HepG2 (cell line): Measurements from ENCODE around the gene OGG1. TPM values are rescaled to one million over a fixed set of nuclear protein-coding genes. Genes with fewer than 3 reads are reported as not detected.

Source experiments
- ATAC-seq: fragments of 200-7000 bp; cut with Tn5 transposase; 3 replicates; pipeline ENCODE4 v1.9.1; 2020; ENCODE audit warnings: mild to moderate bottlenecking, moderate library complexity
- BruUV-seq: library from RNA; stranded (reverse); fragments of 400-500 nt; replicated peaks from 2 replicates; lab custom pipeline; 2021; lab: Mats Ljungman, UMichigan
- CTCF ChIA-PET: fragments of 300-600 bp; formaldehyde crosslinking; extraction: SDS; loops from one replicate; lab custom pipeline; 2021; ENCODE audit warnings: low total read pairs, inconsistent platforms, low intra/inter-chr PET ratio; lab: Yijun Ruan, JAX
- POLR2A ChIA-PET: fragments of 350-600 bp; sonication (Branson Sonifier 250); formaldehyde crosslinking; loops from one replicate; lab custom pipeline; 2020; ENCODE audit warnings: antibody characterized with exemption, inconsistent platforms; lab: Yijun Ruan, JAX
- DNase-seq: peaks from one replicate; pipeline ENCODE4 v3.0.0-alpha.2; 2015; ENCODE audit warnings: low spot score
- FAIRE-seq: peaks from 3 replicates; lab custom pipeline; 2011; peaks lifted over from hg19 to GRCh38; lab: Jason Lieb, UNC
- H2AFZ ChIP-seq: one replicate; pipeline ENCODE4 v1.6.1; 2011; ENCODE audit warnings: low read length, inconsistent platforms
- H3K27ac ChIP-seq: fragments of 300-600 bp; 3 replicates; pipeline ENCODE4 v1.8.0; 2011; ENCODE audit warnings: mixed run types, mild to moderate bottlenecking, mixed read lengths, low read length, inconsistent platforms; ENCODE audit not compliant: insufficient read depth; ENCODE audit errors: extremely low read length
- H3K27me3 ChIP-seq, 2 experiments: fragments of 200-600 bp in 1 of 2; 2 replicates in 1 of 2; 3 replicates in 1 of 2; pipeline versions ENCODE4 v1.6.0 to v1.8.0; 2011; ENCODE audit warnings: low read length in 2 of 2, mild to moderate bottlenecking in 2 of 2, moderate library complexity in 2 of 2, inconsistent platforms in 1 of 2; ENCODE audit not compliant: insufficient read depth in 2 of 2, control insufficient read depth in 1 of 2
- H3K36me3 ChIP-seq, 2 experiments: fragments of 200-600 bp in 1 of 2; replicated peaks in 1 of 2; 2 replicates in 1 of 2; 3 replicates in 1 of 2; pipeline versions ENCODE4 v1.5.1 to v1.8.0; 2011; ENCODE audit warnings: low read length in 2 of 2, inconsistent platforms in 1 of 2; ENCODE audit not compliant: insufficient read depth in 2 of 2, control insufficient read depth in 1 of 2
- H3K4me1 ChIP-seq: 2 replicates; pipeline ENCODE4 v1.5.1; 2012; ENCODE audit warnings: low read length, inconsistent platforms; ENCODE audit not compliant: insufficient read depth
- H3K4me2 ChIP-seq: 2 replicates; pipeline ENCODE4 v1.6.0; 2011; ENCODE audit warnings: low read depth, low read length, inconsistent platforms
- H3K4me3 ChIP-seq, 3 experiments: fragments of 200-600 bp in 1 of 3; sonication (generic), shearing (Covaris generic) in 1 of 3; replicated peaks in 1 of 3; 2 replicates each; pipeline ENCODE4 v1.5.1; 2011 to 2016; ENCODE audit warnings: low read length in 3 of 3, inconsistent platforms in 2 of 3, low read depth in 2 of 3, mild to moderate bottlenecking in 2 of 3, control low read depth in 1 of 3, mixed read lengths in 1 of 3; ENCODE audit not compliant: insufficient read depth in 1 of 3
- H3K79me2 ChIP-seq: one replicate; pipeline ENCODE4 v1.6.1; 2011; ENCODE audit warnings: low read length, inconsistent platforms; ENCODE audit not compliant: insufficient read depth
- H3K9ac ChIP-seq: 2 replicates; pipeline ENCODE4 v1.6.0; 2011; ENCODE audit warnings: mild to moderate bottlenecking, low read depth, low read length, inconsistent platforms; ENCODE audit not compliant: insufficient read depth
- H3K9me3 ChIP-seq: 2 replicates; pipeline ENCODE4 v1.5.1; 2012; ENCODE audit warnings: mild to moderate bottlenecking, low read length
- H4K20me1 ChIP-seq: 2 replicates; pipeline ENCODE4 v1.6.0; 2011; ENCODE audit warnings: inconsistent platforms, mild to moderate bottlenecking, low read length, moderate library complexity; ENCODE audit not compliant: insufficient read depth
- EHMT2 ChIP-seq: fragments of 200-600 bp; sonication (generic); IDR thresholded peaks from 2 replicates; pipeline ENCODE4 v1.7.0; 2017; ENCODE audit warnings: antibody characterized with exemption, low read depth, low read length, borderline replicate concordance
- HMG20B ChIP-seq: conservative IDR thresholded peaks from 2 replicates; pipeline ENCODE4 v1.6.1; 2016; ENCODE audit warnings: missing genetic modification reagents, missing compliant biosample characterization
- HOXA9 ChIP-seq: sonication (generic); formaldehyde crosslinking; IDR thresholded peaks from 2 replicates; pipeline ENCODE4 v1.8.1; 2022; ENCODE audit warnings: missing genetic modification reagents, mild to moderate bottlenecking, moderate library complexity, borderline replicate concordance
- POLR2G ChIP-seq: fragments of 200-400 bp; formaldehyde crosslinking; IDR thresholded peaks from 2 replicates; pipeline ENCODE4 v1.6.1; 2018; ENCODE audit warnings: mild to moderate bottlenecking, low read depth, low read length, moderate library complexity
- SMAD9 ChIP-seq: sonication (generic); formaldehyde crosslinking; IDR thresholded peaks from 2 replicates; pipeline ENCODE4 v1.5.1; 2020; ENCODE audit warnings: mild to moderate bottlenecking, missing genetic modification reagents
- SNRNP70 ChIP-seq: fragments of 200-400 bp; formaldehyde crosslinking; IDR thresholded peaks from 2 replicates; pipeline ENCODE4 v1.6.1; 2017; ENCODE audit warnings: mild to moderate bottlenecking, low read depth, low read length, moderate library complexity
- THYN1 ChIP-seq: sonication (generic); formaldehyde crosslinking; IDR thresholded peaks from 2 replicates; pipeline ENCODE4 v1.8.1; 2023; ENCODE audit warnings: low read depth, mild to moderate bottlenecking, moderate library complexity, missing genetic modification reagents, borderline replicate concordance
- ZNF142 ChIP-seq: sonication (generic); formaldehyde crosslinking; IDR thresholded peaks from 2 replicates; pipeline ENCODE4 v1.4.0; 2020; ENCODE audit warnings: missing genetic modification reagents
- ZNF224 ChIP-seq: sonication (generic); formaldehyde crosslinking; IDR thresholded peaks from 2 replicates; pipeline ENCODE4 v1.5.0; 2020; ENCODE audit warnings: mild to moderate bottlenecking, missing genetic modification reagents
- ZNF230 ChIP-seq: sonication (generic); formaldehyde crosslinking; IDR thresholded peaks from 2 replicates; pipeline ENCODE4 v1.4.0; 2020; ENCODE audit warnings: mild to moderate bottlenecking, missing genetic modification reagents
- ZNF484 ChIP-seq: sonication (generic); formaldehyde crosslinking; IDR thresholded peaks from 2 replicates; pipeline ENCODE4 v1.5.1; 2020; ENCODE audit warnings: mild to moderate bottlenecking, low read depth, missing genetic modification reagents, borderline replicate concordance
- ZNF567 ChIP-seq: sonication (generic); formaldehyde crosslinking; IDR thresholded peaks from 2 replicates; pipeline ENCODE4 v1.8.1; 2023; ENCODE audit warnings: mild to moderate bottlenecking, missing genetic modification reagents, borderline replicate concordance
- ZNF7 ChIP-seq: IDR thresholded peaks from 2 replicates; pipeline ENCODE4 v1.6.1; 2016; ENCODE audit warnings: missing biosample characterization, missing genetic modification reagents
- ZNF773 ChIP-seq: sonication (generic); formaldehyde crosslinking; IDR thresholded peaks from 2 replicates; pipeline ENCODE4 v1.4.0; 2020; ENCODE audit warnings: missing genetic modification reagents, borderline replicate concordance
- WGBS: methylation state at CpG from one replicate; pipeline ENCODE4 v1.1.6; 2017; ENCODE audit warnings: low lambda C conversion rate; 5-methylcytosine and 5-hydroxymethylcytosine counted together
- in situ Hi-C: cut with HindIII; loops from 2 replicates; pipeline ENCODE4 v1.10.0; 2017; ENCODE audit warnings: low pct_unique_long_range_greater_than_20kb; ENCODE audit not compliant: extremely low pct_ligation_motif_present
- intact Hi-C: fragments of 100-400 bp; cut with micrococcal nuclease; formaldehyde crosslinking; loops from one replicate; pipeline ENCODE4 v1.10.0; 2022; ENCODE audit not compliant: unreplicated experiment
- polyA plus RNA-seq, 8 experiments: library from polyadenylated mRNA; depleted of rRNA in 3 of 8; stranded (reverse) in 7 of 8; unstranded in 1 of 8; fragments of >200 nt; fragmentation: Illumina TruSeq in 4 of 8; extraction: Trizol in 4 of 8; gene quantifications; 2 replicates each; pipeline versions ENCODE4 v1.2.1 to v1.2.3, GENCODE V29; 2011 to 2016; ENCODE audit warnings: low read depth in 4 of 8, missing spikeins in 1 of 8, mixed read lengths in 1 of 8; ENCODE audit not compliant: insufficient read depth in 1 of 8
- total RNA-seq, 5 experiments: library from RNA; depleted of rRNA; stranded (reverse); fragments of >200 nt; fragmentation: Illumina TruSeq; extraction: Trizol; gene quantifications; 2 replicates each; pipeline ENCODE4 v1.2.3, GENCODE V29; 2016; ENCODE audit warnings: low read depth in 1 of 5
- TF ChIP-seq, protein P1 (sequence below): sonication (generic); formaldehyde crosslinking; IDR thresholded peaks from 2 replicates; pipeline ENCODE4 v1.5.1; 2020; ENCODE audit warnings: mild to moderate bottlenecking, moderate library complexity, missing genetic modification reagents
- TF ChIP-seq, protein P2 (sequence below): sonication (generic); formaldehyde crosslinking; IDR thresholded peaks from 2 replicates; pipeline ENCODE4 v1.8.1; 2022; ENCODE audit warnings: mild to moderate bottlenecking, missing genetic modification reagents

Gene OGG1
- total and polyA plus RNA-seq, 2 of the 13 experiments (the other 11 are each of a cell fraction or from before 2014, with no cell fraction given), result 28.7 to 33.2 TPM

DNA sequence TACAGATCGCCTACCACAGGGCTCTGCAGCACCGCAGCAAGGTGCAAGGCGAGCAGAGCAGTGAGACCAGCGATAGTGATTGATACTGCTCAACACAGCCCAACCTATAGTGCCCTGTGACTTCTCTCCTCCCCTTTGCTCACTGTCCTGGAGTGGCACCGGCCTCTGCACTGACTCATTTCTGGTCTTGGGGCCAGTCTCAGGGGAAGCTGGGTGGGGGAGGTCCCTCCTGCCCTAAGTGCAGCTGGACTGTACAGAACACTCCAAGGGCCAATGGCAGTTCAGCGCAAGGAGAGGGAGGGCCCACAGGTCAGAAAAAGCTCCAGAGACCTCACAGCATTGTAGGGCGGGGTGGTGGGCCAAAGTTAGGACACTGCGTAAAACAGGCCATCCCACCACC lies 2.5 kb upstream of the OGG1 start (continued):
- TF ChIP-seq ZNF142, result no peak

GRCh38 chr3:9748031-9748430 lies 1.7 kb upstream of the OGG1 start:
- FAIRE-seq (no peak), DNase-seq (no peak), ATAC-seq (no peak)
- H2AFZ ChIP-seq, result no peak overlapping the region
- H3K79me2 ChIP-seq, result peaks cover 13% of the 10 kb centered on the region
- ChIA-PET CTCF (no interaction called here), POLR2A (interaction anchor here (3.8 to 4.0 kb wide), 2 partner anchors 16 to 21 kb away, joined by 40 to 50 read pairs; partner anchors contain the start of genes BRPF1 and CAMK1)
- intact Hi-C loops, result no loop called here
- no peak overlapping the region for H3K4me3 ChIP-seq
- H3K36me3 ChIP-seq, result peaks cover 32 to 55% of the 10 kb centered on the region in 2 experiments
- in situ Hi-C loops, result no loop called here
- no peak overlapping the region for H3K9ac ChIP-seq
- H3K4me2 ChIP-seq, result no peak overlapping the region
- 100% methylated on average over 2 of the region's 2 CpGs for WGBS
- H3K9me3 ChIP-seq, result no peaks in the 10 kb centered on the region
- no peak overlapping the region for H3K27ac ChIP-seq
- no TSS peak for BruUV-seq
- H3K27me3 ChIP-seq, result no peaks in the 10 kb centered on the region
- H4K20me1 ChIP-seq, result no peaks in the 10 kb centered on the region
- H3K4me1 ChIP-seq, result peaks cover 19% of the 10 kb centered on the region
- no peak for TF ChIP-seq ZNF230
- no peak for TF ChIP-seq ZNF7 (CRISPR knock-in tag)
- no peak for TF ChIP-seq HOXA9 (CRISPR knock-in tag)
- TF ChIP-seq POLR2G, result no peak
- TF ChIP-seq, protein P1, sequence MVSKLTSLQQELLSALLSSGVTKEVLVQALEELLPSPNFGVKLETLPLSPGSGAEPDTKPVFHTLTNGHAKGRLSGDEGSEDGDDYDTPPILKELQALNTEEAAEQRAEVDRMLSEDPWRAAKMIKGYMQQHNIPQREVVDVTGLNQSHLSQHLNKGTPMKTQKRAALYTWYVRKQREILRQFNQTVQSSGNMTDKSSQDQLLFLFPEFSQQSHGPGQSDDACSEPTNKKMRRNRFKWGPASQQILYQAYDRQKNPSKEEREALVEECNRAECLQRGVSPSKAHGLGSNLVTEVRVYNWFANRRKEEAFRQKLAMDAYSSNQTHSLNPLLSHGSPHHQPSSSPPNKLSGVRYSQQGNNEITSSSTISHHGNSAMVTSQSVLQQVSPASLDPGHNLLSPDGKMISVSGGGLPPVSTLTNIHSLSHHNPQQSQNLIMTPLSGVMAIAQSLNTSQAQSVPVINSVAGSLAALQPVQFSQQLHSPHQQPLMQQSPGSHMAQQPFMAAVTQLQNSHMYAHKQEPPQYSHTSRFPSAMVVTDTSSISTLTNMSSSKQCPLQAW (CRISPR knock-in tag), result no peak
- TF ChIP-seq ZNF224 (CRISPR knock-in tag), result no peak
- TF ChIP-seq ZNF567 (CRISPR knock-in tag), result no peak
- TF ChIP-seq SNRNP70, result no peak
- TF ChIP-seq, protein P2, sequence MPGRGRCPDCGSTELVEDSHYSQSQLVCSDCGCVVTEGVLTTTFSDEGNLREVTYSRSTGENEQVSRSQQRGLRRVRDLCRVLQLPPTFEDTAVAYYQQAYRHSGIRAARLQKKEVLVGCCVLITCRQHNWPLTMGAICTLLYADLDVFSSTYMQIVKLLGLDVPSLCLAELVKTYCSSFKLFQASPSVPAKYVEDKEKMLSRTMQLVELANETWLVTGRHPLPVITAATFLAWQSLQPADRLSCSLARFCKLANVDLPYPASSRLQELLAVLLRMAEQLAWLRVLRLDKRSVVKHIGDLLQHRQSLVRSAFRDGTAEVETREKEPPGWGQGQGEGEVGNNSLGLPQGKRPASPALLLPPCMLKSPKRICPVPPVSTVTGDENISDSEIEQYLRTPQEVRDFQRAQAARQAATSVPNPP (CRISPR knock-in tag), result no peak
- no peak for TF ChIP-seq ZNF484 (CRISPR knock-in tag)
- no peak for TF ChIP-seq THYN1 (CRISPR knock-in tag)
- no peak for TF ChIP-seq EHMT2
- no peak for TF ChIP-seq HMG20B
- TF ChIP-seq SMAD9, result no peak
- no peak for TF ChIP-seq ZNF773 (CRISPR knock-in tag)
